RWPE1 (cell line): Measurements from ENCODE around the gene MSH5.

ENCODE experiments used
- CTCF ChIA-PET: fragments of 350-600 bp; sonication (Branson Sonifier 250); formaldehyde crosslinking; extraction: SDS; loops from one replicate; lab custom pipeline; 2021; lab: Yijun Ruan, JAX
- POLR2A ChIA-PET: fragments of 400-600 bp; formaldehyde crosslinking; extraction: SDS; loops from one replicate; lab custom pipeline; 2020; ENCODE audit warnings: antibody characterized with exemption; ENCODE audit not compliant: low non-redundant PET; lab: Yijun Ruan, JAX
- DNase-seq: peaks from one replicate; pipeline ENCODE4 v3.0.0; 2012; ENCODE audit warnings: low spot score
- H3K27ac ChIP-seq: fragments of 450-650 bp; 2 replicates; pipeline ENCODE4 v1.5.1; 2017
- CTCF ChIP-seq: fragments of 450-650 bp; conservative IDR thresholded peaks from 2 replicates; pipeline ENCODE4 v1.5.1; 2017; ENCODE audit warnings: low read depth, mild to moderate bottlenecking

The MSH5 gene

GRCh38 chr6:31811645-31812044 is 71.8 kb downstream of the MSH5 start:
- TF ChIP-seq CTCF = no peak
- POLR2A ChIA-PET = no interaction called here
- CTCF ChIA-PET = no interaction called here

More at GRCh38 chr6:31811645-31812044, 71.8 kb downstream of the MSH5 start:
- peak overlapping the region; percentile 18; the same call in 1 of the 2 replicates for H3K27ac ChIP-seq
- DNase-seq = no peak
